H9 (cell line): Measurements from ENCODE around the gene ADGRL3. TPM values are rescaled to one million over a fixed set of nuclear protein-coding genes. Genes with fewer than 3 reads are reported as not detected.

Experiments
- DNase-seq: peaks from one replicate; pipeline ENCODE4 v3.0.0-alpha.2; 2017
- H2AFZ ChIP-seq: one replicate; pipeline ENCODE4 v1.6.1; 2013; ENCODE audit warnings: mild to moderate bottlenecking, low read length, control low read depth, moderate library complexity
- H2AK5ac ChIP-seq: 2 replicates; pipeline ENCODE4 v1.6.1; 2013; ENCODE audit warnings: low read length, control low read depth, mixed read lengths; ENCODE audit not compliant: insufficient read length
- H2BK120ac ChIP-seq: one replicate; pipeline ENCODE4 v1.6.1; 2013; ENCODE audit warnings: low read depth, mild to moderate bottlenecking, low read length, control low read depth, inconsistent platforms; ENCODE audit not compliant: poor library complexity, severe bottlenecking
- H2BK12ac ChIP-seq: 2 replicates; pipeline ENCODE4 v1.6.1; 2013; ENCODE audit warnings: low read length, control low read depth, mixed read lengths, low read depth; ENCODE audit not compliant: insufficient read length
- H2BK15ac ChIP-seq: 2 replicates; pipeline ENCODE4 v1.6.1; 2013; ENCODE audit warnings: low read depth, low read length, control low read depth
- H2BK20ac ChIP-seq: one replicate; pipeline ENCODE4 v1.6.1; 2013; ENCODE audit warnings: low read depth, mild to moderate bottlenecking, low read length, control low read depth, inconsistent platforms; ENCODE audit not compliant: poor library complexity, severe bottlenecking
- H2BK5ac ChIP-seq: 2 replicates; pipeline ENCODE4 v1.6.1; 2013; ENCODE audit warnings: low read length, control low read depth, mixed read lengths; ENCODE audit not compliant: insufficient read length
- H3K14ac ChIP-seq: 2 replicates; pipeline ENCODE4 v1.6.1; 2013; ENCODE audit warnings: low read length, control low read depth; ENCODE audit not compliant: insufficient read depth
- H3K18ac ChIP-seq: 2 replicates; pipeline ENCODE4 v1.6.1; 2013; ENCODE audit warnings: low read depth, mild to moderate bottlenecking, mixed read lengths, low read length, control low read depth; ENCODE audit not compliant: insufficient read length
- H3K23ac ChIP-seq: 2 replicates; pipeline ENCODE4 v1.6.1; 2013; ENCODE audit warnings: low read length, control low read depth, mixed read lengths, low read depth; ENCODE audit not compliant: insufficient read length
- H3K23me2 ChIP-seq: 2 replicates; pipeline ENCODE4 v1.6.1; 2013; ENCODE audit warnings: low read depth, mild to moderate bottlenecking, mixed read lengths, low read length, control low read depth; ENCODE audit not compliant: insufficient read length, poor library complexity, severe bottlenecking
- H3K27ac ChIP-seq: 2 replicates; pipeline ENCODE4 v1.5.1; 2013; ENCODE audit warnings: low read length, control low read depth, mixed read lengths, low read depth; ENCODE audit not compliant: insufficient read length
- H3K27me3 ChIP-seq: 2 replicates; pipeline ENCODE4 v1.6.1; 2013; ENCODE audit warnings: low read length, control low read depth, inconsistent platforms; ENCODE audit not compliant: insufficient read depth
- H3K4ac ChIP-seq: 2 replicates; pipeline ENCODE4 v1.6.1; 2013; ENCODE audit warnings: low read depth, mild to moderate bottlenecking, control low read depth, inconsistent platforms, low read length, moderate library complexity
- H3K4me1 ChIP-seq: 2 replicates; pipeline ENCODE4 v1.6.1; 2013; ENCODE audit warnings: low read length, control low read depth, inconsistent platforms; ENCODE audit not compliant: insufficient read depth
- H3K4me2 ChIP-seq: 2 replicates; pipeline ENCODE4 v1.6.1; 2013; ENCODE audit warnings: low read length, control low read depth, mixed read lengths; ENCODE audit not compliant: insufficient read length, insufficient read depth
- H3K56ac ChIP-seq: 2 replicates; pipeline ENCODE4 v1.6.1; 2013; ENCODE audit warnings: low read depth, mild to moderate bottlenecking, mixed read lengths, low read length, control low read depth; ENCODE audit not compliant: insufficient read length
- H3K79me1 ChIP-seq: 2 replicates; pipeline ENCODE4 v1.6.1; 2013; ENCODE audit warnings: low read depth, mild to moderate bottlenecking, moderate library complexity, low read length, control low read depth, inconsistent platforms; ENCODE audit not compliant: insufficient read depth, poor library complexity, severe bottlenecking
- H3K79me2 ChIP-seq: 2 replicates; pipeline ENCODE4 v1.6.1; 2013; ENCODE audit warnings: low read length, control low read depth, inconsistent platforms; ENCODE audit not compliant: insufficient read depth
- H3K9ac ChIP-seq: 2 replicates; pipeline ENCODE4 v1.6.1; 2013; ENCODE audit warnings: low read length, control low read depth, mixed read lengths; ENCODE audit not compliant: insufficient read length; ENCODE audit errors: extremely low read depth
- H3K9me3 ChIP-seq: one replicate; pipeline ENCODE4 v1.6.1; 2013; ENCODE audit warnings: low read depth, low read length, inconsistent platforms; ENCODE audit not compliant: control insufficient read depth
- H3T11ph ChIP-seq: one replicate; pipeline ENCODE4 v1.6.1; 2013; ENCODE audit warnings: mild to moderate bottlenecking, low read length, control low read depth, inconsistent platforms
- H4K20me1 ChIP-seq: one replicate; pipeline ENCODE4 v1.6.1; 2013; ENCODE audit not compliant: control insufficient read depth, insufficient read length, insufficient read depth
- H4K5ac ChIP-seq: 2 replicates; pipeline ENCODE4 v1.6.1; 2013; ENCODE audit warnings: low read depth, mild to moderate bottlenecking, mixed read lengths, low read length, control low read depth; ENCODE audit not compliant: insufficient read length
- H4K8ac ChIP-seq: replicated peaks from 2 replicates; pipeline ENCODE4 v1.6.1; 2013; ENCODE audit warnings: low read length, control low read depth, mixed read lengths, low read depth; ENCODE audit not compliant: insufficient read length
- H4K91ac ChIP-seq: 2 replicates; pipeline ENCODE4 v1.6.1; 2013; ENCODE audit warnings: low read depth, mild to moderate bottlenecking, moderate library complexity, mixed read lengths, low read length, control low read depth; ENCODE audit not compliant: insufficient read length
- H3K27ac Mint-ChIP-seq, 3 experiments: 2 replicates in 2 of 3; 3 replicates in 1 of 3; pipeline ENCODE4 v1.8.0; 2020 to 2021; ENCODE audit warnings: mixed read lengths in 3 of 3, mild to moderate bottlenecking in 1 of 3, moderate library complexity in 1 of 3
- H3K27me3 Mint-ChIP-seq: 2 replicates; pipeline ENCODE4 v1.8.0; 2021; ENCODE audit warnings: low read depth, mild to moderate bottlenecking, moderate library complexity, mixed read lengths
- H3K36me3 Mint-ChIP-seq, 3 experiments: 2 replicates in 2 of 3; 3 replicates in 1 of 3; pipeline ENCODE4 v1.8.0; 2020 to 2021; ENCODE audit warnings: low read depth in 3 of 3, mixed read lengths in 3 of 3; ENCODE audit not compliant: insufficient read depth in 1 of 3
- H3K4me1 Mint-ChIP-seq, 2 experiments: 2 replicates each; pipeline ENCODE4 v1.8.0; 2020; ENCODE audit warnings: mixed read lengths in 2 of 2
- H3K4me3 Mint-ChIP-seq, 2 experiments: 2 replicates in 1 of 2; 3 replicates in 1 of 2; pipeline ENCODE4 v1.8.0; 2020 to 2021; ENCODE audit warnings: mild to moderate bottlenecking in 2 of 2, mixed read lengths in 2 of 2, moderate library complexity in 1 of 2
- H3K9me3 Mint-ChIP-seq, 2 experiments: 2 replicates in 1 of 2; 3 replicates in 1 of 2; pipeline ENCODE4 v1.8.0; 2020; ENCODE audit warnings: mild to moderate bottlenecking in 2 of 2, mixed read lengths in 2 of 2, moderate library complexity in 1 of 2
- CTCF ChIP-seq: fragments of 200-600 bp; sonication (generic); conservative IDR thresholded peaks from 3 replicates; pipeline ENCODE4 v1.8.0; 2021; ENCODE audit warnings: antibody characterized with exemption, mild to moderate bottlenecking
- WGBS: extraction: QIAGEN DNeasy Blood & Tissue Kit; methylation state at CpG from one replicate; pipeline ENCODE4 v1.1.7; 2013; ENCODE audit warnings: missing lambda C conversion rate, low lambda C conversion rate, mixed read lengths; ENCODE audit not compliant: insufficient read length; ENCODE audit errors: extremely low coverage; 5-methylcytosine and 5-hydroxymethylcytosine counted together
- total RNA-seq: library from RNA; stranded (reverse); gene quantifications from 2 replicates; pipeline ENCODE4 v1.2.1, GENCODE V29; 2021

The ADGRL3 gene
- total RNA-seq, 1 experiment from 2014 or later = 5.9 TPM

GRCh38 chr4:61714387-61714911 is 514.3 kb downstream of the ADGRL3 start:
- Histone ChIP-seq H3K14ac (no peak overlapping the region), H3K27ac (no peak overlapping the region), H3K4me2 (no peak overlapping the region), H4K8ac (no peak overlapping the region), H2BK20ac (no peak overlapping the region), H2BK120ac (no peak overlapping the region), H3K27me3 (no peaks in the 10 kb centered on the region), H3K9me3 (no peaks in the 10 kb centered on the region), H3K18ac (no peak overlapping the region), H3K4ac (no peak overlapping the region), H3K23ac (no peak overlapping the region), H2BK15ac (no peak overlapping the region), H3T11ph (no peak overlapping the region), H2AFZ (no peak overlapping the region), H3K23me2 (no peaks in the 10 kb centered on the region), H4K5ac (no peak overlapping the region), H2BK12ac (no peak overlapping the region), H4K20me1 (no peaks in the 10 kb centered on the region), H3K56ac (no peak overlapping the region), H3K4me1 (peaks cover 2% of the 10 kb centered on the region; the same call in 1 of the 2 replicates), H3K79me2 (no peaks in the 10 kb centered on the region), H3K79me1 (no peaks in the 10 kb centered on the region), H4K91ac (no peak overlapping the region), H2BK5ac (no peak overlapping the region), H3K9ac (no peak overlapping the region), H2AK5ac (no peak overlapping the region)
- peak overlapping the region in 1 of 3 experiments; percentile 84; a peak in 2 of 7 replicates for H3K27ac Mint-ChIP-seq
- DNase-seq = no peak
- peaks cover 12 to 25% of the 10 kb centered on the region in 2 experiments for H3K4me1 Mint-ChIP-seq
- no CpG with 5 or more reads among the region's 4 CpGs for WGBS
- no peaks in the 10 kb centered on the region for H3K36me3 Mint-ChIP-seq
- no peaks in the 10 kb centered on the region for H3K27me3 Mint-ChIP-seq
- no peak overlapping the region for H3K4me3 Mint-ChIP-seq
- H3K9me3 Mint-ChIP-seq = no peaks in the 10 kb centered on the region
- no peak for TF ChIP-seq CTCF
